ENCODE measurements around the gene CEP85.

DNA sequence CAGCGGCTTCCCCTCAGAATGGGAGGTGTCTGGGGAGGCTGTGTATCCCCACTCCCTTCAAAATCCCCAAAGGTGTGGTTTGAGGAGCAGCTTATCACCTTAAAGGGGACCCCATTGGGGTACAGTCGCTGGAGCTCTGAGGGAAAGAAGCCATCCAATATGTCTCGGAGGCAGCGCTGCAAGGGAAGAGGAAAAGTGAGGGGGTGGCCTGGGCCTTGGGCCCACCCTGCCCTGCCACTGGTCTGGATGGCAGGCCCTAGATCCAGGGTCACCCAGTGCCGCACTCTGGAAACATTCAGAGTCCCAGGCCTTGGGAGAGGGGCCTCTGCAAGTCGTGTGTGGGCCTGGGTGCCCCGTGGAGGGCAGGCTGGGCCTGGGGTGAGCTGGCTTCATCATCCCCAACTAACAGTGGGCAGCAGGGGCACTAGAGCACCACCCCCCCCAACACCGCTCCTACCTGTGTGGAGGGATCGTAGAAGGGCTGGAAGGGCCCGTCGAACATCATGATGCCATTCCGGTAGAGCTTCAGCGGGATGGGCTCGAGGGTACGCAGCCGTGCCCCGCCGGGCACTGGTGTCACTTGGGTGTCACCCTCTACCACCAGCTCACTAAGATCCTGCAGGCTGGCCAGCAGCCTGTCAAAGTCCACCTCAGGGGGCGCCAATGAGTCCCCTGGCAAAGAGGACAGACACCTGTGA, 51.5 kb downstream of the CEP85 start:
- peak in 1 of 2 experiments; percentile 53; a peak in 3 of 4 replicates for TF ChIP-seq RAD21 (CRISPR knock-in tag; conservative IDR thresholded peaks at IDR 0.05 in 1 of 2, IDR thresholded peaks at IDR 0.05 in 1 of 2)
- TF ChIP-seq TBP (optimal IDR thresholded peaks at IDR 0.05; ENCODE audit: low read depth, low read length) = no peak
- TF ChIP-seq, protein P1, sequence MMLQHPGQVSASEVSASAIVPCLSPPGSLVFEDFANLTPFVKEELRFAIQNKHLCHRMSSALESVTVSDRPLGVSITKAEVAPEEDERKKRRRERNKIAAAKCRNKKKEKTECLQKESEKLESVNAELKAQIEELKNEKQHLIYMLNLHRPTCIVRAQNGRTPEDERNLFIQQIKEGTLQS (IDR thresholded peaks at IDR 0.05) = no peak
- TF ChIP-seq, protein P1 (CRISPR knock-in tag; conservative IDR thresholded peaks at IDR 0.05) = no peak
- TF ChIP-seq ZNF586 (CRISPR knock-in tag; conservative IDR thresholded peaks at IDR 0.05) = no peak
- TF ChIP-seq, protein P2, sequence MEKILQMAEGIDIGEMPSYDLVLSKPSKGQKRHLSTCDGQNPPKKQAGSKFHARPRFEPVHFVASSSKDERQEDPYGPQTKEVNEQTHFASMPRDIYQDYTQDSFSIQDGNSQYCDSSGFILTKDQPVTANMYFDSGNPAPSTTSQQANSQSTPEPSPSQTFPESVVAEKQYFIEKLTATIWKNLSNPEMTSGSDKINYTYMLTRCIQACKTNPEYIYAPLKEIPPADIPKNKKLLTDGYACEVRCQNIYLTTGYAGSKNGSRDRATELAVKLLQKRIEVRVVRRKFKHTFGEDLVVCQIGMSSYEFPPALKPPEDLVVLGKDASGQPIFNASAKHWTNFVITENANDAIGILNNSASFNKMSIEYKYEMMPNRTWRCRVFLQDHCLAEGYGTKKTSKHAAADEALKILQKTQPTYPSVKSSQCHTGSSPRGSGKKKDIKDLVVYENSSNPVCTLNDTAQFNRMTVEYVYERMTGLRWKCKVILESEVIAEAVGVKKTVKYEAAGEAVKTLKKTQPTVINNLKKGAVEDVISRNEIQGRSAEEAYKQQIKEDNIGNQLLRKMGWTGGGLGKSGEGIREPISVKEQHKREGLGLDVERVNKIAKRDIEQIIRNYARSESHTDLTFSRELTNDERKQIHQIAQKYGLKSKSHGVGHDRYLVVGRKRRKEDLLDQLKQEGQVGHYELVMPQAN (IDR thresholded peaks at IDR 0.05; ENCODE audit: borderline replicate concordance) = no peak
- TF ChIP-seq, protein P3, sequence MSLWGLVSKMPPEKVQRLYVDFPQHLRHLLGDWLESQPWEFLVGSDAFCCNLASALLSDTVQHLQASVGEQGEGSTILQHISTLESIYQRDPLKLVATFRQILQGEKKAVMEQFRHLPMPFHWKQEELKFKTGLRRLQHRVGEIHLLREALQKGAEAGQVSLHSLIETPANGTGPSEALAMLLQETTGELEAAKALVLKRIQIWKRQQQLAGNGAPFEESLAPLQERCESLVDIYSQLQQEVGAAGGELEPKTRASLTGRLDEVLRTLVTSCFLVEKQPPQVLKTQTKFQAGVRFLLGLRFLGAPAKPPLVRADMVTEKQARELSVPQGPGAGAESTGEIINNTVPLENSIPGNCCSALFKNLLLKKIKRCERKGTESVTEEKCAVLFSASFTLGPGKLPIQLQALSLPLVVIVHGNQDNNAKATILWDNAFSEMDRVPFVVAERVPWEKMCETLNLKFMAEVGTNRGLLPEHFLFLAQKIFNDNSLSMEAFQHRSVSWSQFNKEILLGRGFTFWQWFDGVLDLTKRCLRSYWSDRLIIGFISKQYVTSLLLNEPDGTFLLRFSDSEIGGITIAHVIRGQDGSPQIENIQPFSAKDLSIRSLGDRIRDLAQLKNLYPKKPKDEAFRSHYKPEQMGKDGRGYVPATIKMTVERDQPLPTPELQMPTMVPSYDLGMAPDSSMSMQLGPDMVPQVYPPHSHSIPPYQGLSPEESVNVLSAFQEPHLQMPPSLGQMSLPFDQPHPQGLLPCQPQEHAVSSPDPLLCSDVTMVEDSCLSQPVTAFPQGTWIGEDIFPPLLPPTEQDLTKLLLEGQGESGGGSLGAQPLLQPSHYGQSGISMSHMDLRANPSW (CRISPR knock-in tag; IDR thresholded peaks at IDR 0.05) = no peak
- TF ChIP-seq TEAD1 (CRISPR knock-in tag; IDR thresholded peaks at IDR 0.05) = no peak
- TF ChIP-seq NFXL1 (CRISPR knock-in tag; IDR thresholded peaks at IDR 0.05) = no peak
- TF ChIP-seq PRPF4 (IDR thresholded peaks at IDR 0.05; ENCODE audit: insufficient read depth, low read depth, low read length, poor library complexity, severe bottlenecking) = no peak
- TF ChIP-seq, protein P4, sequence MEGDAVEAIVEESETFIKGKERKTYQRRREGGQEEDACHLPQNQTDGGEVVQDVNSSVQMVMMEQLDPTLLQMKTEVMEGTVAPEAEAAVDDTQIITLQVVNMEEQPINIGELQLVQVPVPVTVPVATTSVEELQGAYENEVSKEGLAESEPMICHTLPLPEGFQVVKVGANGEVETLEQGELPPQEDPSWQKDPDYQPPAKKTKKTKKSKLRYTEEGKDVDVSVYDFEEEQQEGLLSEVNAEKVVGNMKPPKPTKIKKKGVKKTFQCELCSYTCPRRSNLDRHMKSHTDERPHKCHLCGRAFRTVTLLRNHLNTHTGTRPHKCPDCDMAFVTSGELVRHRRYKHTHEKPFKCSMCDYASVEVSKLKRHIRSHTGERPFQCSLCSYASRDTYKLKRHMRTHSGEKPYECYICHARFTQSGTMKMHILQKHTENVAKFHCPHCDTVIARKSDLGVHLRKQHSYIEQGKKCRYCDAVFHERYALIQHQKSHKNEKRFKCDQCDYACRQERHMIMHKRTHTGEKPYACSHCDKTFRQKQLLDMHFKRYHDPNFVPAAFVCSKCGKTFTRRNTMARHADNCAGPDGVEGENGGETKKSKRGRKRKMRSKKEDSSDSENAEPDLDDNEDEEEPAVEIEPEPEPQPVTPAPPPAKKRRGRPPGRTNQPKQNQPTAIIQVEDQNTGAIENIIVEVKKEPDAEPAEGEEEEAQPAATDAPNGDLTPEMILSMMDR (IDR thresholded peaks at IDR 0.05 in 2 of 3, conservative IDR thresholded peaks at IDR 0.05 in 1 of 3; ENCODE audit: insufficient read depth in 2 of 3, low read depth in 1 of 3, low read length in 3 of 3) = peak; percentile 76 to 90 (median 89)

Data from K562 (cell line).